Measurements from ENCODE around the gene TREX2.

TREX2 gene

GRCh38 chrX:153442463-153442862 lies 3.4 kb downstream of the TREX2 start:
- no peak for DNase-seq (ENCODE audit: low read depth in 1 of 2, low spot score in 1 of 2)
- TF ChIP-seq GABPA (IDR thresholded peaks at IDR 0.05; ENCODE audit: low read depth) (no peak), SPI1 (IDR thresholded peaks at IDR 0.05; ENCODE audit: borderline replicate concordance, low read depth) (no peak), REST (IDR thresholded peaks at IDR 0.05; ENCODE audit: insufficient replicate concordance, low read depth) (no peak), POLR2AphosphoS5 (IDR thresholded peaks at IDR 0.05; ENCODE audit: low read depth) (no peak), CTCF (IDR thresholded peaks at IDR 0.05; ENCODE audit: insufficient read depth, low read length) (no peak)
- Histone ChIP-seq H3K27ac (replicated peaks) (no peak overlapping the region), H3K27me3 (ENCODE audit: insufficient read depth, poor library complexity, severe bottlenecking) (no peaks in the 10 kb centered on the region), H3K4me3 (replicated peaks; ENCODE audit: insufficient read depth, low read length) (no peak overlapping the region)

- Histone ChIP-seq H3K27ac (replicated peaks) (no peak overlapping the region), H3K27me3 (ENCODE audit: insufficient read depth, poor library complexity, severe bottlenecking) (no peaks in the 10 kb centered on the region), H3K4me3 (replicated peaks; ENCODE audit: insufficient read depth, low read length) (no peak overlapping the region)
- TF ChIP-seq SPI1 (IDR thresholded peaks at IDR 0.05; ENCODE audit: borderline replicate concordance, low read depth) (no peak), POLR2AphosphoS5 (IDR thresholded peaks at IDR 0.05; ENCODE audit: low read depth) (no peak), GABPA (IDR thresholded peaks at IDR 0.05; ENCODE audit: low read depth) (no peak), REST (IDR thresholded peaks at IDR 0.05; ENCODE audit: insufficient replicate concordance, low read depth) (no peak), CTCF (IDR thresholded peaks at IDR 0.05; ENCODE audit: insufficient read depth, low read length) (no peak)
- no peak for DNase-seq (ENCODE audit: low read depth in 1 of 2, low spot score in 1 of 2)
Observed at GRCh38 chrX:153441981-153442380, 3.9 kb downstream of the TREX2 start.

GRCh38 chrX:153441296-153441695 lies 4.6 kb downstream of the TREX2 start:
- Histone ChIP-seq H3K4me3 (replicated peaks; ENCODE audit: insufficient read depth, low read length) (no peak overlapping the region), H3K27me3 (ENCODE audit: insufficient read depth, poor library complexity, severe bottlenecking) (no peaks in the 10 kb centered on the region), H3K27ac (replicated peaks) (no peak overlapping the region)
- TF ChIP-seq CTCF (IDR thresholded peaks at IDR 0.05; ENCODE audit: insufficient read depth, low read length) (no peak), SPI1 (IDR thresholded peaks at IDR 0.05; ENCODE audit: borderline replicate concordance, low read depth) (no peak), GABPA (IDR thresholded peaks at IDR 0.05; ENCODE audit: low read depth) (no peak), REST (IDR thresholded peaks at IDR 0.05; ENCODE audit: insufficient replicate concordance, low read depth) (no peak), POLR2AphosphoS5 (IDR thresholded peaks at IDR 0.05; ENCODE audit: low read depth) (no peak)
- DNase-seq (ENCODE audit: low read depth in 1 of 2, low spot score in 1 of 2): no peak

Data from HL-60 (cell line).